Endothelial cell (in vitro differentiated cells): ENCODE data around the gene NR5A2. TPM values are rescaled to one million over a fixed set of nuclear protein-coding genes. Genes with fewer than 3 reads are reported as not detected.

Source experiments
- DNase-seq: peaks from one replicate; pipeline ENCODE4 v3.0.0; 2021; ENCODE audit warnings: low spot score
- H3K27ac Mint-ChIP-seq: one replicate; pipeline ENCODE4 v1.8.0; 2021; ENCODE audit warnings: mixed read lengths, inconsistent platforms; ENCODE audit not compliant: unreplicated experiment
- H3K27me3 Mint-ChIP-seq: one replicate; pipeline ENCODE4 v1.8.0; 2021; ENCODE audit warnings: mild to moderate bottlenecking, moderate library complexity, mixed read lengths, inconsistent platforms; ENCODE audit not compliant: unreplicated experiment
- H3K36me3 Mint-ChIP-seq: one replicate; pipeline ENCODE4 v1.8.0; 2021; ENCODE audit warnings: mild to moderate bottlenecking, low read depth, mixed read lengths, inconsistent platforms; ENCODE audit not compliant: unreplicated experiment
- H3K4me1 Mint-ChIP-seq: one replicate; pipeline ENCODE4 v1.8.0; 2021; ENCODE audit warnings: mild to moderate bottlenecking, mixed read lengths, inconsistent platforms; ENCODE audit not compliant: unreplicated experiment
- H3K4me3 Mint-ChIP-seq: one replicate; pipeline ENCODE4 v1.8.0; 2021; ENCODE audit warnings: mild to moderate bottlenecking, mixed read lengths, inconsistent platforms; ENCODE audit not compliant: unreplicated experiment
- H3K9me3 Mint-ChIP-seq: one replicate; pipeline ENCODE4 v1.8.0; 2021; ENCODE audit warnings: mixed read lengths, inconsistent platforms; ENCODE audit not compliant: unreplicated experiment
- total RNA-seq: library from RNA; stranded (reverse); fragmentation: NEBNext Ultra II Directional; extraction: Animal tissue kit (Norgen Biotek cat#: 25700); gene quantifications from one replicate; pipeline ENCODE4 v1.2.1, GENCODE V29; 2021; ENCODE audit not compliant: unreplicated experiment
- TF ChIP-seq, protein P1 (sequence below): fragments of 200-600 bp; sonication (generic); IDR thresholded peaks from one replicate; pipeline ENCODE4 v1.5.0; 2021; ENCODE audit warnings: antibody characterized with exemption; ENCODE audit not compliant: unreplicated experiment

Gene NR5A2
- total RNA-seq, 1 donor from 2014 or later, result 7.0 TPM

DNA sequence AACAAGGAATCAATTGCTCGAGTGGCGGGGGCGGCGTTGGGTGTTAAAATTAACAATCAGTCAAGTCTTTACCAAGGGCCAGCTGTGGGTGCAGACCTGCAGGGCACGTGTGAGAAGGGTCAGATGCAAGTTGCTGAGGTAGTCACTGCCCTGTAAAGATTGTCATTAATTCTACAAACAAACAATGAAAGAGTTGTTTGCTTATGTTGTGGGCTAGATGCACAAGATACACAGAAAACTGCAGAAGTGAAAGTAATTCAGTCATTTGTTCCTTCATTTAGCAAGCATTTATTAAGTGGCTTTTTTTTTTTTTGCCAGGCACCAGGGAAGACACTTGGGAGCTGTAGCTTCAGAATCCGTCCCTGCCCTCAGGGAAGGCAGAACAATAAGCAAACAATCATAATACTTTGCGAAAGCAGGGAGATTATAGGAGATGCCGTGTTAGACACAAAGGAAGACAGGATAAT is 79.5 kb downstream of the NR5A2 start:
- no peaks in the 10 kb centered on the region for H3K27me3 Mint-ChIP-seq
- no peak for DNase-seq

DNA sequence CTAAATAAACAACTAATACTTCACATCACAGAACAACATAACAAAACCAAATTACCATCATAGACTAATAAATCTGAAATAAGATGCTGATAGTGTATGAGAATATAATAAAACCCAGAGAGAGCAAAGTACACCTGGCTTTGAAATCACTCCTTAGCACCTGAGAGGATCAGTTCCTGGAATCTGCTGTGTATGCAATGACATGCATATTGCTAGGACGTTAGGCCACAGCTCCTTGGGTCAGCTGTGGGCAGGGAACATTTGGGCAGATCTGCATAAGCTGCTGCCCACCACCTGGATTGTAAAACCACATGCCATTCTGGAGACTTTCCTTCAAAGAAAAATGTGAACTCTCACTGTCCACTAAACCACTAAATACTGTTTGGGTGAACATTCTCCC is 81.1 kb downstream of the NR5A2 start:
- Mint-ChIP-seq H3K4me1 (peaks cover 17% of the 10 kb centered on the region), H3K36me3 (no peaks in the 10 kb centered on the region), H3K27ac (no peak overlapping the region), H3K4me3 (no peak overlapping the region), H3K27me3 (no peaks in the 10 kb centered on the region), H3K9me3 (no peaks in the 10 kb centered on the region)
- no peak for DNase-seq
- TF ChIP-seq, protein P1, sequence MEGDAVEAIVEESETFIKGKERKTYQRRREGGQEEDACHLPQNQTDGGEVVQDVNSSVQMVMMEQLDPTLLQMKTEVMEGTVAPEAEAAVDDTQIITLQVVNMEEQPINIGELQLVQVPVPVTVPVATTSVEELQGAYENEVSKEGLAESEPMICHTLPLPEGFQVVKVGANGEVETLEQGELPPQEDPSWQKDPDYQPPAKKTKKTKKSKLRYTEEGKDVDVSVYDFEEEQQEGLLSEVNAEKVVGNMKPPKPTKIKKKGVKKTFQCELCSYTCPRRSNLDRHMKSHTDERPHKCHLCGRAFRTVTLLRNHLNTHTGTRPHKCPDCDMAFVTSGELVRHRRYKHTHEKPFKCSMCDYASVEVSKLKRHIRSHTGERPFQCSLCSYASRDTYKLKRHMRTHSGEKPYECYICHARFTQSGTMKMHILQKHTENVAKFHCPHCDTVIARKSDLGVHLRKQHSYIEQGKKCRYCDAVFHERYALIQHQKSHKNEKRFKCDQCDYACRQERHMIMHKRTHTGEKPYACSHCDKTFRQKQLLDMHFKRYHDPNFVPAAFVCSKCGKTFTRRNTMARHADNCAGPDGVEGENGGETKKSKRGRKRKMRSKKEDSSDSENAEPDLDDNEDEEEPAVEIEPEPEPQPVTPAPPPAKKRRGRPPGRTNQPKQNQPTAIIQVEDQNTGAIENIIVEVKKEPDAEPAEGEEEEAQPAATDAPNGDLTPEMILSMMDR, result no peak

More for the DNA sequence above, 79.5 kb downstream of the NR5A2 start:
- TF ChIP-seq, protein P1, result no peak
- Mint-ChIP-seq H3K27ac (no peak overlapping the region), H3K4me1 (peaks cover 5% of the 10 kb centered on the region), H3K36me3 (no peaks in the 10 kb centered on the region), H3K4me3 (no peak overlapping the region), H3K9me3 (no peaks in the 10 kb centered on the region)

DNA sequence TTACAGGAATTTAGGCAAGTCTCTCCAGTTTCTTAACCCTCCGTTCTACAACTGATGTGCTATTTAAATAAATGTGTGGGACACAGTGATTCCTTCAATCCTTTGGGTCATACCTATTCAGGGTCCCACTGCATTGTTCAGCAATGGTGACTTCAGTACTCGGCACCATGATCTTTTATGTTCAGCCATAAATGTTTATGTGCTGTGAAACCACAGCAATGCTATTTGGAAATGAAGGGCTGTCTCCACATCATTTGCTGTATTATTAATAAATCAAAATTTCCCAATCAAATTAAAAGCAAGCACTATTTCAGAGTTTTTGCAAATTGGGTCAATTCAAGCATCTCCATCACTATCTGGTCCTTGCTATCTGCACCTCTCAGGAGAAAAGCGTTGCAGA is 84.8 kb downstream of the NR5A2 start:
- TF ChIP-seq, protein P1, result no peak
- Mint-ChIP-seq H3K9me3 (no peaks in the 10 kb centered on the region), H3K36me3 (no peaks in the 10 kb centered on the region), H3K4me3 (no peak overlapping the region), H3K27me3 (peaks cover 1% of the 10 kb centered on the region), H3K27ac (no peak overlapping the region), H3K4me1 (peaks cover 14% of the 10 kb centered on the region)
- DNase-seq, result no peak

DNA sequence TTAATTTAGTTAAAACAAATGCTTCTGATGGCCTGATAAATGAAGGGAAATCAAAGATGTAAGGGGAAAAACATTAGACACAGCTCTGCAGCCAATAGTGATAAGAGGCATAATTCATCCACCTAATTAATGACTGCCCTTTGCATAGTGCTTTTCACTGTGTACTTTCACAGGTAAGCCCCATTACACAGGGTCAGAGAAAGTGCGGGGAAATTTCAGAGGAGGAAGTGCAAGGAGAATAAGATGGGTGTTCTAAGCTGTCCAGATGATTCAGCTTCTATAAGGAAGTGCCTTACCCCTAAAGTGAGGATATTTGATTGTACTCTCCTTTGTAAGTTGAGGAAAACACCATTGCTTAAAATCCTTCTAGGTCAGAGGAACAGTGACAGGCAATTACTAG is 88.0 kb downstream of the NR5A2 start:
- Mint-ChIP-seq H3K4me1 (peaks cover 14% of the 10 kb centered on the region), H3K27me3 (peaks cover 1% of the 10 kb centered on the region), H3K27ac (no peak overlapping the region), H3K9me3 (no peaks in the 10 kb centered on the region), H3K36me3 (no peaks in the 10 kb centered on the region), H3K4me3 (no peak overlapping the region)
- TF ChIP-seq, protein P1, result no peak
- no peak for DNase-seq

DNA sequence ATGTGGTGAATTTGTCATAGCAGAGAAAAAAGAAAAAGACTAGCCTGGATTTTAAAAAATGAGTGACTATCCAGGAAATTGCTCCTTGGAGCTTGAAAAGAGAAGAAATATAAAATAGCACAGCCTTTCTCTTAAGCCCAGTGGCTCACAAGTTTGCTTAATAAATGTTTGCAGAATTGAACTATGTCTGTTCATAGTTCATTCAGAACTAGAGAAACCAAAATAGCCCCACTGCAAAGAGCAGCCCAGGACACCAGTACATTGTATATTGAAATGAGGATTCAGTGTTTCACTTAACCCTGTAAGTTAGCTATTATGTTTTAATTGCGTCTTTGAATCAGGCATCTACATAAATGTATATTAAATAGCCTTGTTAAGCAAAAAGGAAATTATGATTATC is 88.8 kb downstream of the NR5A2 start:
- TF ChIP-seq, protein P1, result no peak
- Mint-ChIP-seq H3K27ac (no peak overlapping the region), H3K9me3 (no peaks in the 10 kb centered on the region), H3K4me1 (peaks cover 14% of the 10 kb centered on the region), H3K4me3 (no peak overlapping the region), H3K27me3 (peaks cover 1% of the 10 kb centered on the region), H3K36me3 (no peaks in the 10 kb centered on the region)
- DNase-seq, result no peak
